Frontal cortex (tissue), 4 donors: ENCODE data around the gene SMAD6. TPM values are rescaled to one million over a fixed set of nuclear protein-coding genes. Genes with fewer than 3 reads are reported as not detected.

Experiments used
- DNase-seq, 2 donors: peaks; one replicate each; pipeline ENCODE4 v3.0.0; 2012; ENCODE audit warnings: low spot score in 2 of 2
- FAIRE-seq: peaks from 2 replicates; lab custom pipeline; 2012; peaks lifted over from hg19 to GRCh38; lab: Jason Lieb, UNC
- total RNA-seq: library from RNA; depleted of rRNA; stranded (reverse); fragments of >200 nt; gene quantifications from one replicate; pipeline ENCODE4 v1.2.3, GENCODE V29; 2014
- donor health status: control.
- donor health status: control.
- donor health status: control.

The SMAD6 gene
- total RNA-seq, 1 donor from 2014 or later: 2.4 TPM

- no peak for DNase-seq
- FAIRE-seq: no peak
These were observed 33.2 kb downstream of the SMAD6 start for GRCh38 chr15:66734961-66735908.

DNA sequence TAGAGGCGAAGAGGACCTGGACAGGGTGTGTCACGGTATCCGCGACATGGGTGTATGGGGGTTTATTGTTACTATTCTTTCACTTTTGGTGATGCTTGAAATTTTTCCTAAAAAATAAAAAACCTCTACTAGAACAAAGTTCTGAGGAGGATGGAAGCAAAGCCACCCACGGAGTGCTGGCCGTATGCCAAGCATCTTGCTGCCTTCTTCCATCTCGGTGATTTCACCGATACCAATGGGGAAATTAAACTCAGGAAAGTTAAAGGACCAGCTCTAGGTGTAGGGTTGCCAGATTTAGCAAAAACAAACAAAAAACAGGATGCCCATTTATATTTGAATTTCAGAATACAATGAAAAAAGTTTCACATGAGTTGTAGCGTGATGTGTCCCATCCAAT, 33.9 kb downstream of the SMAD6 start:
- peak in 1 of 2 donors; percentile 42 for DNase-seq
- no peak for FAIRE-seq

- FAIRE-seq (no peak), DNase-seq (no peak)
These were observed 35.4 kb downstream of the SMAD6 start for GRCh38 chr15:66737243-66738010.

DNA sequence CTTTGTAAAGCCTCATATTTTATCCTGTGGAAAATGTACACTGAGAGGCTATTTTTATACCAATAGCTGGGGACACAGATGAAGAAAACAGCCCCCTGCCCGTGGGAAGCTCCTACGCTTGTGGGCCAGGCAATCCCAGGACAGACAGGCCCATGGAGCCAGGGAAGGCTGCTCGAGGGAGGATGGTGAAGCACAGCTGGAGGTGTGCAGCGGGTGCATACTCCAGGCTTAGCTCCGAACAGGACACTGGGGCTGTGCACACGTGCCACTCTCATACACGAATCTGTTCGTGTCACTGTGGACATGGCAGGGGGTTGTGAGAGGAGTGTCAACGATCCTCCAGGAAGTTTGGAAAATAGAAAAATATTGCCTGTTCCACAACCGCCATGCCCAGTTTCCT, 36.1 kb downstream of the SMAD6 start:
- FAIRE-seq (no peak), DNase-seq (no peak)

- DNase-seq (no peak), FAIRE-seq (no peak)
These were observed 36.6 kb downstream of the SMAD6 start for GRCh38 chr15:66738595-66738994.

- DNase-seq (no peak), FAIRE-seq (no peak)
These were observed 37.3 kb downstream of the SMAD6 start for GRCh38 chr15:66739287-66739686.

- DNase-seq (no peak), FAIRE-seq (no peak)
These were observed 38.8 kb downstream of the SMAD6 start for GRCh38 chr15:66740802-66741201.

- DNase-seq: no peak
- no peak for FAIRE-seq
These were observed 39.6 kb downstream of the SMAD6 start for GRCh38 chr15:66741646-66742045.

DNA sequence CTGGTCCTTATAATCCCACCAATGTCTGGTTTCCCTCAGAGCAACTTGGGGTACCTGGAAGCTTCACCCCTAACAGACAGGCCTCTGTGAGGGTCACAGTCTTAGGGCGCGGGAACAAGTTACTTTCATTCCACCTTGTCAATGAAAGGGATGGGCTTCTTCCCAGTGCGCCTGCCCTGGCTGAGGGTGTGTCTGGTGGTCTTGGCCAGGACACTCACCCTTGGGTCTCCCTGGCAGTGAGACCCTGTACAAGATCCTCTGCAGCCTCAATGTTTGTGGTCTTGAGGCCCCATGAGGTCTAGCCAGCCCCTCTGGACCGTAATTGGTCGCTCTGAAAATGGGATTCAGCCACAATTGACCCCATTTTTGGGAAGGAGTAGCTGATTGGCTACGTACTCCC, 40.2 kb downstream of the SMAD6 start:
- DNase-seq (no peak), FAIRE-seq (no peak)

DNA sequence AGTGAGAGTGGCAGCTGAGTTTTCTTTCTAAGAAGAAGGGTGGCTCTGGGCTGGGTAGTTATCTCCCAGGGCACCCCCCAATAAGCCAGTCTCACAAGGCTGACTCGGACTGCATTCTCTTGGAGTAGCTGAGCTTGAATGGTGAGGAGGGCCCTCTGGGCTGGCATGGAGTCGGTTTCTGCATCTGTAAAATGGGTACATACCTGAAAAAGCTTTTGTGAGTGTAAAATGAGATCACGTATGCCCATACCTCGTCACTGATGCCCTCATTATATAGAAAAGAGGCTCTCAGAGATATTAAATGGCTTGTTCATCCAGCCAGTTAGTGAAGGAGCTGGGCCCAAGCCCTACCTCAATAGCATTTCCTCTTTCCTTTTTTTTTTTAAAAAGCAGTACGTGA, 41.2 kb downstream of the SMAD6 start:
- no peak for FAIRE-seq

DNA sequence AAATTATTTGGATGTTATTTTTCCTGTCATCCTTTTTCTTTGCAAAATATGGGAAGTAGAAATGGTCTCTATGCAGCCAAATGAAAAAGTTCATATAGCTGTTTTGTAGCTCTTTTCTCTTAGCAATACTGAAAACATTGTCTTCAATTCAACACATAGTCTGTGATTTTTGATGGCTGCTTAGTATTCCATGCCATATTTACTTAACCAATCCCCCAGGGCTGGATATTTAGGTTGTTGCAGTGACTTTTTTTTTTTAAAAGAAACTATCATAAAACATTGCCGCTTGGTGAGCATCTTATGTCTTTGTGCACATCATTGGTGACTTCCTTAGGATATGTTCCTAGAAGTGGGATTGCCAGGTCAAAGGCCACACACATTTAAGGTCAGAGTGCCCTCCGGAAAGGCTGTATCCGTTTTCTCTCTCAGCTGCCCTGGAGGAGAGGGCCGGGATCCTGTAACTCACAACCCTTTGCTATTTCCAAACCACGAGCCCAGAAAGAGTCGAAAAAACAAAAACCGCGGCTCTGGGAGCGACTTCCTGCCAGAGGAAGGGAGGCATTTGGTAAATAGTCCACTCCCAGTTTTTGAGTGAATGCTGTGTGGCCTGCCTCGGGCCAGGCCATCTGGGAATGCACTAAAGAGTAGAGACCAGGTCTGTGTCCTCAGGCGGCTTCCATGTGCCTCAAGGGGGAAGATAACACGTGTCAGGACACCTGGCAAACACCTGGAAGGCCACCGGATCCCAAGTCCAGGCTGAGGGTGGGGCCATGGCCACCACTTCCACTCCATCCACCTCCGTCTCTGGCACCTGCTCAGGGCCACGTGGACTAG, 41.9 kb downstream of the SMAD6 start:
- FAIRE-seq: no peak
- no peak for DNase-seq

More for the DNA sequence above, 41.2 kb downstream of the SMAD6 start:
- no peak for DNase-seq

- no peak for FAIRE-seq
- no peak for DNase-seq
These were observed 42.7 kb downstream of the SMAD6 start for GRCh38 chr15:66744610-66745279.

DNA sequence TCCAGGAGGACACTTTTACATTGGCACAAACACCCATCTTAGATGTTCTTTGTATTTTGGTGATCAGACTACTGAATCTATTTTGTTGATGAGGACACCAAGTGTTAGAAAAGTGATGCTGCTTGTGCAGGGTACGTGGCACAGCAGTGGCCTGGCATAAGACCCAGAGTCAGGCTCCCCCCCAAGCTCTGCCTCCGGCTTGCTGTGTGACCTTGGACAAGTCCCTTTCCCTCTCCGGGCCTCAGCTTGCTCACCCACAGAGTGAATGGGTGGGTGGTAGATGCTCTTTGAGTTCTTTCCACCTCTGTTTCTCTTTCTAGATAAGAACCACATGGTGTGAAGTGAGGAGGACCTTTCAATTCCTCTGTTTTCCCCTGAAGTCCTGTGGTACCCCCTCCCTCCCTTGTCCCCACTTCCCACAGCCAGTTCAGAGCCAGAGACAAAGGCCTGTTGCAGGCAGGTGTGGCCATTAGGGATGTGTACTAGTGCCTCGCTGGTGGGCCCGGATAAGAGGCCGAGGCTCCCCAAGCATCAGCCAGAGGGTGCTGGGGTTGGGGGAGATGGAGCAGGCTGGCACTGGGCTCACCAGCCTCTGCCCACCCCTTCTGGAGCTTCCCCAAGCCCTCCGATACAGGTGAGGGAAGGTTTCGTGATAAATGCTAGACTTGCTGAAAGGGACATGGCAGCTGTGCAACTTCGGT, 43.6 kb downstream of the SMAD6 start:
- DNase-seq (no peak), FAIRE-seq (no peak)

- DNase-seq (no peak), FAIRE-seq (no peak)
These were observed 44.2 kb downstream of the SMAD6 start for GRCh38 chr15:66746231-66746605.

- FAIRE-seq (no peak), DNase-seq (no peak)
These were observed 45.2 kb downstream of the SMAD6 start for GRCh38 chr15:66747223-66747622.

DNA sequence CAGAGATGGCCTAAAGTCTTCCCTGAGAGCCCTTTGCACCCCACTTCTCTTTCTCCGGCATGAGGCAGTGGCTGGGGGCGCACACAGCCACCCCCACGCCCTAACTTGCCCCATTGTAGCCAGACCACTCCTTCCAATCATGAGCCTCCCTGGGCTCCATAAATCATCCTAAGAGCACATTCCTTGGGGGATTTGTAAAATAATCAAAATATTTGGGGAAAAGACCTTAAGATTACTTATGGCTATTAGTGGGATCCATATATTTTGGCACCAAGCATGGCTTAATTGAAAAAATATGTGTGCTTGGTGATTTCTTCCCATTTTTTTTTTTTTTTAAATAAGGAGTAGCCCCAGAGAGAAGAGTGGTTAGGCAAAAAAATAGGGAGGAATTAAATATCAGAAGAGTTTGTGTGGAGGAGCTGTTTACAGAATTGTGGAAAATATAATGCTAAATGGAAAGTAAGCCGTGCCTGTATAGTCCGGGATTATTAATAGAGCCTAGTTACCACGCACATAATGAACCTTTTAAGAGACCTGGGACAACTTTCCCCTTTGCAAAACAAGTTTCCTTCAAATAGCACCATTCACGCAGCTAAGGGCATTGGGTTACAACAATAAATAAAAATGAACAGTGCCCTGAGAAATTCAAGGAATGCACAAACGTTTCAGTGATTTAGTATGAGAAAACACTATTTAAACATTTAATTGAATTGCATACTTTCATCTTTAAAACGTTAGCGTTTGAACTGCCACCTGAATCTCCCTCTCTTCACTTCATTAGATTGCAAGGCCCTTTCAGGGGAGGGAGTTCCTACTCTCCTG, 46.1 kb downstream of the SMAD6 start:
- DNase-seq (no peak), FAIRE-seq (no peak)

DNA sequence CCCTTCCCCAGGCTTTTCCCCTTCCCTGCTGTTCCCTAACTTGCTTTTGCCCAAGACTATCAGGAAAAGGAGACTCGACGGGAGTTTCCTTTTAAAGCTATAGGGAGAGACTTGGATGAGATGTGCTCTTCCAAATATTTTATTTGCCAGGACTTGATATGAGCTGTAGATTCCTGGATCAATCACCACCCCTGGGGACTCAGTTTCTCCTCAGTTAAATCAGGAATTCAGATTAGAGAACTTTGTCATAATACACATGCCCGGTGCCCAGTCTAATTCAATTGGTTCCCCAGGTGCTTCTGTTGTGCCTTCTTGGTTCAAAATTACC, 46.6 kb downstream of the SMAD6 start:
- FAIRE-seq (no peak), DNase-seq (no peak)

GRCh38 chr15:66749841-66750575, 48.0 kb downstream of the SMAD6 start:
- no peak for DNase-seq
- FAIRE-seq: no peak
